Vagina (tissue), 2 donors: Measurements from ENCODE around the gene PANK4.

Experiments used
- CTCF ChIP-seq, 3 experiments: fragments of 450-650 bp in 2 of 3; fragments of 200-600 bp in 1 of 3; sonication (generic) in 1 of 3; IDR thresholded peaks; one replicate each; pipeline ENCODE4 v1.5.1; 2017 to 2019; ENCODE audit warnings: antibody characterized with exemption in 3 of 3, mild to moderate bottlenecking in 2 of 3, moderate library complexity in 2 of 3
- POLR2A ChIP-seq, 2 donors: fragments of 450-650 bp; IDR thresholded peaks; one replicate each; pipeline ENCODE4 v1.6.1; 2017; ENCODE audit warnings: antibody characterized with exemption in 2 of 2, mild to moderate bottlenecking in 2 of 2, moderate library complexity in 2 of 2
- POLR2AphosphoS5 ChIP-seq, 2 donors: sonication (generic); formaldehyde crosslinking; IDR thresholded peaks; one replicate each; pipeline ENCODE4 v1.9.0; 2017; ENCODE audit warnings: antibody characterized with exemption in 2 of 2, mild to moderate bottlenecking in 2 of 2, low read depth in 1 of 2; ENCODE audit not compliant: insufficient read depth in 1 of 2

DNA sequence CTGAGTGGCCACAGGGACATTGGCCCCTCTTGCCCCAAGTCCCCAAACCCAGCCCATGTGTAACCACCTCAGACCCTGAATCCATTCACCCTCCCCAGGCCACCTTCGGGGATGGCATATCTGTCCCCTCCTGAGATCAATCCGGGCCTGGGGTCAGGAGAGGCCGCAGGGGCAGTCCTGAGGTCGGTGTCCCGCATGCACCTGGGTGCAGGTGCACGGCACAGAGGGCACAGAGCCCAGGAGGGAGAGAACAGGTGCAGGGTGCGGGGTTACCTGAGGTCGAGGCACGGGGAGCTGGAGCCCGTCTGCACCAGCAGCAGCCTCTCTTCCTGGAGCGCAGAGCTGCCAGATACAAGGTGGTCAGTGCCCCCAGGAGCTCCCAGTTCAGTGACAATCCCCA, 16.8 kb downstream of the PANK4 start:
- TF ChIP-seq CTCF (IDR thresholded peaks at IDR 0.05): no peak
- no peak for TF ChIP-seq POLR2AphosphoS5 (IDR thresholded peaks at IDR 0.05; ENCODE audit: insufficient read depth in 1 of 2, low read depth in 1 of 2)
- no peak for TF ChIP-seq POLR2A (IDR thresholded peaks at IDR 0.05)
